Fibroblast of upper back skin (primary cell): Measurements from ENCODE around the gene MRTFB.
A peak's percentile ranks its signal among the peaks of the same experiment; 100 is the strongest.
"Not testable (repeated sequence)": the region's sequence is repeated elsewhere in the genome, so short reads cannot be mapped to it uniquely, and the experiment has no call there.

Experiments used
- DNase-seq: peaks from one replicate; pipeline ENCODE4 v3.0.0-alpha.2; 2013

The MRTFB gene

GRCh38 chr16:14109077-14109775 lies 38.1 kb downstream of the MRTFB start:
- DNase-seq: no peak

DNA sequence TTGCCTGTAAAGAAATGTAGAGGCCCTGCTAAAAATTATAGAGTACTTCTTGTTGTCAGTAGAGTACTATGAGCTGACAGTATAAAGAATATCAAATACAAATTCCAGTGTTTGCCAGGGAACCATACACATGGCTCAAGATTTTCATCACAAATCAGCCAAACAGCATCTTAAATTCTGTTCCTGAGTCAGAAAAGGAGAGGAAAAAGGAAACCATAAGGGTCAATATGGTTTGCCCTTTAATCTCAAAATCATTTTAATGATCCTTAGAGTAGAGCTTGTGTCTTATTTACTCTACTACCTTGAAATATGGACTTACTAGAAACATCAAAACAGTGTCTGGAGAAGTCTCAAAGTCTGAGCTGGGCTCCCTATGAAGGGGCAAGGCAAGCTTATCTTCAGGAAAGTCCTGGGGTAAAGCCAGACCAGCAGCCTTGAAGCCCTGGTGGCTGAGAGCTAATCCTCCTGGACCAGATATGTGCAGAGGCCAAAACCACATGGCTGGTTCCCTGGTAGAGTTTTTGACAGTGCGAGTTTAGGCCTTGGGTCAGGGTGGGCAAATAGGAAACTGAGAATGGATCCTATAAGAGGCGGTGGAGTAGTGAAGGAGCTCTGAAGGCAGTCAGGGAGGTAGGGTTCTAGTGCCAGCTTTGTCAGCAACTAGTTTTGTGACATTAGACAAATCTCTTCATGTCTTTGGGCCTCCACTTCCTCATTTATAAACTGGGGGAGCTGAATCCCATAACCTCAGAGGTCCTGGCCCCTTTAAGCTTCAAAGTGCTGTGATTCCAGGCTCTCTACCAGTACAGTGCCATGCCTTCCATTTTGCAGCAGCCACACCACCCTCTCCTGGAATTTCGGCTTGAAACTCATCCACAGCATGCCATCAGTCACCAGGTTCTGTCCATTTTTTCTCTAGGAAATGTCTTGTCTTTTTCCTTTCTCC lies 38.9 kb downstream of the MRTFB start:
- DNase-seq: no peak

- DNase-seq: no peak
Observed at GRCh38 chr16:14110728-14111251, 39.7 kb downstream of the MRTFB start.

- peak; percentile 37 for DNase-seq
Observed at GRCh38 chr16:14111713-14112538, 40.8 kb downstream of the MRTFB start.

DNA sequence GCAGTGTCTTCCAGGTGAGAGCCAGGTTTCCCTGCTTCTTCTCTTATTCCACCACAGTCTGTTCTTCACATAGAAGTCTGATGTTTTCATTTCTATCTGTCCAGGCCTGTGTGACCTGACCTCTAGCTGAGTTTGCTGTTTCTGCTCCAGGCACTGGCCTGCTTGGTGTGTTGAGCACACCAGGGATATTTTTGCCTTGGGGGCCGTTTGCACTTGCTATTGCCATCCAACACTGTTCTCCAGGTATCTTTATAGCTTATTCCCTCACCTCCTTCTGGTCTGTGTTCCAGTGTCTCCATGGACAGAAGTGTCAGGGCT lies 41.4 kb downstream of the MRTFB start:
- no peak for DNase-seq

- no peak for DNase-seq
Observed at GRCh38 chr16:14113344-14113743, 42.2 kb downstream of the MRTFB start.

DNA sequence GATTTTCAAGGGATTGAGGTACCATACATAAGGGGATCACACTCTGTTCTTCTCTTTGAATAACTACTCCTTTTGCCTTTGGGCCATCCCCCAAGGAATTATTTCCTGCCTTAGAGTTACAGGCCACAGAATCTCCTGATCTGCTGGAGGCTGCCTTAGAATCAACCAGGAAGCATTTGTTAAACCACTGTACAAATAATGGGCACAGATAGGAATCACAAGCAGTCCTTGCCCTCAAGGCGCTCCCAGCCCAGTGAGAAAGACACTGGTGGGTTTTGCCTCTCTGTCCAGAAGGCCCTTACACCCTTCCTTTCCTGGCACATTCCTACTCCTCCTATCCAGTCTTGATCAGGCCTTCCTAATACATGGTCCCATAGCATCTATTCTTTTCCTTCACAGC lies 45.9 kb downstream of the MRTFB start:
- no peak for DNase-seq

DNA sequence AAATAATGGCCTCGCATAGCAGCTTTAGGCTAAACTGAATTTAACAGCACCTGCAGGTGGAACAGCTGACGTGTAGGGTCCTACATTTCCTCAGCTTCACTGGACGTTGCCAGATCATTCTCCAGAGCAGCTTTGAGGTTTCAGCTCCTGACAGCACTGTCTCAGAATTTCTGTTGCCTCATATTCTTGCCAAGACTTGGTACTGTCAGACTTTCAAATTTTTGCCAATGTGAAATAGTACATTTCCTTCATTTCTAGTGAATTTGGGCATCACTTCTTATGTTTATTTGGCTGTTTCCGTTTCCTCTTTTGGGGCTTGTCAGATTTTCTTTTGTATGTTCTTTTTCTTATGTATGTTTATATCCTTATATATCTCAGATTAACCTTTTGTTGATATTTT lies 48.7 kb downstream of the MRTFB start:
- DNase-seq: no peak

- DNase-seq: no peak
Observed at GRCh38 chr16:14120335-14120734, 49.2 kb downstream of the MRTFB start.

DNA sequence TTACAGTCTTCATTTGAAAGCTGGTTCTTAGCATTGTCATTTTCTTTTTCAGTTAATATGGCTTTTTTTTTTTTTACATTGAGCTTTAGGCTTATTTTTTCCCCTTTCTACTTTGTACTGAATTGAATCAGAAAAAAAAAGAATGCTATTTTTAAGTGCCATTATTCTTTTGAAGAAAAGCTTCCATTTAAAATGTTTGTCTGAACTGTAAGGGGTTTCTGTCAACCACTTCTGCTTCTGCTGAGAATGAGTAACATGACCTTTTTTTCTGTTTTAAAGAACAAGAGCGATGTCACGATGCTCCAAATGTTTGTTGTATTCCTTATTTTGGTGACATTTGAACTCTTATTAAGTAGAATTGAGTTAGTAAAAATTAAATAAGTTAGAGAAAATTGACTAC lies 50.0 kb downstream of the MRTFB start:
- no peak for DNase-seq

- no peak for DNase-seq
Observed at GRCh38 chr16:14121872-14122271, 50.8 kb downstream of the MRTFB start.

DNA sequence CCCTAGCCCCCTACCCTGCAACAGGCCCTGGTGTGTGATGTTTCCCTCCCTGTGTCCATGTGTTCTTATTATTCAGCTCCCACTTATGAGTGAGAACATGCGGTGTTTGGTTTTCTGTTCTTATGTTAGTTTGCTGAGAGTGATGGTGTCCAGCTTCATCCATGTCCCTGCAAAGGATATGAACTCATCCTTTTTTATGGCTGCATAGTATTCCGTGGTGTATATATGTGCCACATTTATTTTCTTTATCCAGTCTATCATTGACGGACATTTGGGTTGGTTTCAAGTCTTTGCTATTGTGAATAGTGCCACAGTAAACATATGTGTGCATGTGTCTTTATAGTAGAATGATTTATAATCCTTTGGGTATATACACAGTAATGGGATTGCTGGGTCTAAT lies 51.3 kb downstream of the MRTFB start:
- not testable (repeated sequence) for DNase-seq

- no peak for DNase-seq
Observed at GRCh38 chr16:14125000-14125681, 54.0 kb downstream of the MRTFB start.

DNA sequence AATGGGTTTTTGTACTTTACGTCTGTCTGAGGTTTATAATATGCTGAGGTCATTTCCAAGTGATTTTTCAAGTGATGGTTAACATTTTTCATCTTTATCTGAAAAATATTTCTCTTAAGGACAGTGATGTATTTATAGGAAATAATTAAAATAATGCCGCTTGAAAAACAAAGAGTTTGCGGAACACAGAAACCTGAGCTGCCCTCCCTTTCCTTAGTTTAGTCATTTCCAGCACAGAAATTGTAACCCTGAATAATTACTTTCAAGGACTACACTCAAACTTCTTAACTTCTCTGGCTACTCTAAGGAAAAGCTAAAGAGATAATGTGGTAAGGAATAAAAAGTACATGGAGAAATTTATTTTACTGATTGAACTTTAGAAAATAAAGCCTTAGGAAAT lies 54.6 kb downstream of the MRTFB start:
- no peak for DNase-seq

GRCh38 chr16:14128097-14128496 lies 57.0 kb downstream of the MRTFB start:
- no peak for DNase-seq

DNA sequence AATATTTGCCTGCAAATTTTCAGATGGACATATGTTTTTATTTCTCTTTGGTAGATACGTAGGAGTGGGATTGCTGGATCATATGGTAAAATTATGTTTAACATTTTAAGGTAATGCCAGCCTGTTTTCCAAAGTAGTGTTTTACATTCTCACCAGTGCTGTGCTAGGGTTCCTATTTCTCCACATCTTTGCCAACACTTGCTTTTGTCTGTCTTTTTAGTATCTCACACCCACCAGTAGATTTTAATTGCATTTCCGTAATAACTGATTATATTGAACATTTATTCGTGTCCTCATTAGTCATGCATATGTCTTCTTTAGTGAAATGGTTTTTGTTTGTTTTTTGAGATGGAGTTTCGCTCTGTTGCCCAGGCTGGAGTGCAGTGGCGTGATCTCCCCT lies 58.4 kb downstream of the MRTFB start:
- no peak for DNase-seq

DNA sequence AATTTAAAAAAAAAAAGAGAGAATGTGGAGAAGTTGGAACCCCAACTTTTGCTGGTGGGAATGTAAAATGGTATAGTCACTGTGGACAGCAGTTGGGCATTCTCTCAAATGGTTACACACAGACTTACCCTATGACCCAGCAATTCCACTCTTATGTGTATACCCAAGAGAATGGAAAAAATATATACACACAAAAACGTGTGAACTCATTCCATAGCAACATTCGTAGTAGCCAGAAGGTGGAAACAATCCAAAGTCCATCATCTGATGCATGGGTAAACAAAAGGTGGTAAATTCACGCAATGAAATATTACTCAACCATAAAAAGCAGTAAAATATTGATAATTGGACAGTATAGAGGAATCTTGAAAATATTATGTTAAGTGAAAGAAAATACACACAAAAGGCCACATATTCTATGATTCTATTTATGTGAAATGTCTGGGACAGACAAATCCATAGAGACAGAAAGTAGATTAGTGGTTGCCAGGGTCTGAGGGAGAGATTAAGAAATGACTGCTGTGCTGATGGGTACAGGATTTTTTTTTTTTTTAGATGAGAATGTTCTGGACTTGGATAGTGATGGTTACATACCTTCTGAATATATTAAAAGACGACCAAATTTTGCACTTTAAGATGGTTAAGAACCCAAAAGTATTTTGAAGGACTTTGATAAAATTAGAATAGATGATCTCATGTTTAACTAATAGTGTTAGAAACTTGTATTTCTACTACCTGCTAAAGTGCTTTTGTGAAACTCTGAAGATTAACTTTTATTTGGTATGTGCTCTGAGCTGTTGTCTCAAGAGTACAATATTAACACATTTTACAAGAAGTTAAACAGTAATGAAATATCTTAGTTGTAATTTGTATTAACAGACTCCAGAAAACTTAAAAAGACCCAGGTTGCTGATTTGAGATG lies 60.9 kb downstream of the MRTFB start:
- no peak for DNase-seq

GRCh38 chr16:14132696-14133048 lies 61.6 kb downstream of the MRTFB start:
- no peak for DNase-seq

- no peak for DNase-seq
Observed at GRCh38 chr16:14133907-14134306, 62.8 kb downstream of the MRTFB start.

DNA sequence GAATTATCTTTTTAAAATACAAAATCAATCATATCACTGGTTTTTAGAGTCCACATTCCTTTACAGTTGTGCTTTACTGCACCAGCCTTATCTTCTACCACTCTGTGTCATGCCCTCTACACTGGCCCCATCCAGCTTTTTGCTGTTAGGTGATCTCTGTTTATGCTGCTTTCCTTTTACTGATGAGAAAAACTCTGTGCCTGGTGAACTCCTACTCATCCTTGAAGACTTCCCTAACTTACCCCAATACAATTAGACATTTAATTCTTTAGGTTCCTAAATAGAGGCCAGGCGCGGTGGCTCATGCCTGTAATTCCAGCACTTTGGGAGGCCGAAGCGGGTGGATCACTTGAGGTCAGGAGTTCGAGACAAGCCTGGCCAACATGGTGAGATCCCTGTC lies 64.6 kb downstream of the MRTFB start:
- no peak for DNase-seq

GRCh38 chr16:14139872-14140271 lies 68.8 kb downstream of the MRTFB start:
- DNase-seq: no peak

GRCh38 chr16:14140923-14141322 lies 69.8 kb downstream of the MRTFB start:
- DNase-seq: peak; percentile 3
